ENCODE data around the gene PPP1R11.

The PPP1R11 gene

DNA sequence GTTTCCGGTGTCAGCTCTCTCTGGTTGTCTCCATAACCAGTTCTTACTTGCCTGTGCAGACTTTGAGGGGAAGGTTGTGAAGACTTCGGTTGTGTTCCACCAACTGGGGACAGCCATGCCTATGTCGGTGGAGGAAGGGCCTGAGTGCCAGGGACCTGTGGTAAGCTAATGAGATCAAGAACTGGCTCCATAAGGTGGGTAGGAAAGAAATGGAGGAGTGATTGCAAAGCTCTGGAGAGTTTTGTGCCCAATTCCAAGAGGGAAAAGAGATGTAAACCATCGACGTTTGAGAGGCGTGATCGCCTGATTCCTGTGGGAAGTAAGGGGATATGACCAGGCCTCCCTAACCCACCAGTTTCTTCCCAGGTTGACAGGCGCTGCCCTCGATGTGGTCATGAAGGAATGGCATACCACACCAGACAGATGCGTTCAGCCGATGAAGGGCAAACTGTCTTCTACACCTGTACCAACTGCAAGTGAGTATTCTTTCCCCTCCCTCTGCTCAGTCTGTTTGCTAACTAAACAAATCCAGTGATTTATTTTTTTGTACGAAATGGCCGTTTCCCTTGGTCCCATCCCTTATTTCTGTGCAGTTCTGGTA is 5.0 kb upstream of the PPP1R11 start:
- no peak for DNase-seq (ENCODE audit: low read depth, low spot score)
- TF ChIP-seq ZNF274 (IDR thresholded peaks at IDR 0.05; ENCODE audit: low read depth, low read length) (no peak), YY1 (IDR thresholded peaks at IDR 0.05; ENCODE audit: insufficient read depth, insufficient read length) (no peak), SUZ12 (IDR thresholded peaks at IDR 0.05; ENCODE audit: extremely low read depth, insufficient read depth, insufficient read length) (no peak)
- no peaks in the 10 kb centered on the region for H3K27me3 ChIP-seq (ENCODE audit: insufficient read depth, insufficient read length)
- H3K9ac ChIP-seq (ENCODE audit: insufficient read length, low read depth), result peak overlapping the region; percentile 75
- peaks cover 26% of the 10 kb centered on the region for H3K36me3 ChIP-seq (ENCODE audit: insufficient read depth, insufficient read length, low read length)
- H3K4me3 ChIP-seq (ENCODE audit: insufficient read length, low read depth), result peak overlapping the region; percentile 73
- no peaks in the 10 kb centered on the region for H3K4me1 ChIP-seq (ENCODE audit: insufficient read depth, insufficient read length)
- no peaks in the 10 kb centered on the region for H3K9me3 ChIP-seq (ENCODE audit: insufficient read depth, low read length)

DNA sequence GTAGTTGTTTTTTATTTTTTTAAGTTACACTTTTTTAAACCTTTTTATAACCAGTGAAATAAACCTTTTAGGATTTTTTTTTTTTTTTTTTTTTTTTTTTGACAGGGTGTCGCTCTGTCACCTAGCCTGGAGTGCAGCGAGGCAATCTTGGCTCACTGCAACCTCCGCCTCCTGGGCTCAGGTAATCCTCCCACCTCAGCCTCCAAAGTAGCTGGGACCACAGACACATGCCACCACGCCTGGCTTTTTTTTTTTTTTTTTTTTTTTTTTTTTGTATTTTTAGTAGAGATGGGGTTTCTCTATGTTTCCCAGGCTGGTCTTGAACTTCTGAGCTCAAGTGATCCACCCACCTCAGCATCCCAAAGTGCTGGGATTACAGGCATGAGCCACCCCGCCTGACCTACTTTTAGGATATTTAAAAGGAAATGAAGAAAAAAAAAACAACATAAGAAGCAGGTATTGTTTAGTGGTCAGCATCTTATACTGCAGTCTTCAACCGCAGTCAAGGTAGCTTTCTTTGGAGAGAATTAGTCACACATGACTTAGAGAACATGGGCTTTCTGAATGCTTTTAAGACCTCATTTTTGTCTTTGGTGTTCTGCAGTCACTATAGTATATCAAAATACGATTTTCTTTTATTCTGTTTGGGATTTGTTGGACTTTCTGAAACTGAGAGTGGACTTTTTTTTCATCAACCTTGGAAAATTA is 4.4 kb upstream of the PPP1R11 start:
- H3K36me3 ChIP-seq (ENCODE audit: insufficient read depth, insufficient read length, low read length), result peaks cover 19% of the 10 kb centered on the region
- H3K9ac ChIP-seq (ENCODE audit: insufficient read length, low read depth), result no peak overlapping the region
- TF ChIP-seq ZNF274 (IDR thresholded peaks at IDR 0.05; ENCODE audit: low read depth, low read length) (no peak), SUZ12 (IDR thresholded peaks at IDR 0.05; ENCODE audit: extremely low read depth, insufficient read depth, insufficient read length) (no peak), YY1 (IDR thresholded peaks at IDR 0.05; ENCODE audit: insufficient read depth, insufficient read length) (no peak)
- no peaks in the 10 kb centered on the region for H3K9me3 ChIP-seq (ENCODE audit: insufficient read depth, low read length)
- no peaks in the 10 kb centered on the region for H3K4me1 ChIP-seq (ENCODE audit: insufficient read depth, insufficient read length)
- H3K4me3 ChIP-seq (ENCODE audit: insufficient read length, low read depth), result no peak overlapping the region
- no peaks in the 10 kb centered on the region for H3K27me3 ChIP-seq (ENCODE audit: insufficient read depth, insufficient read length)
- no peak for DNase-seq (ENCODE audit: low read depth, low spot score)

DNA sequence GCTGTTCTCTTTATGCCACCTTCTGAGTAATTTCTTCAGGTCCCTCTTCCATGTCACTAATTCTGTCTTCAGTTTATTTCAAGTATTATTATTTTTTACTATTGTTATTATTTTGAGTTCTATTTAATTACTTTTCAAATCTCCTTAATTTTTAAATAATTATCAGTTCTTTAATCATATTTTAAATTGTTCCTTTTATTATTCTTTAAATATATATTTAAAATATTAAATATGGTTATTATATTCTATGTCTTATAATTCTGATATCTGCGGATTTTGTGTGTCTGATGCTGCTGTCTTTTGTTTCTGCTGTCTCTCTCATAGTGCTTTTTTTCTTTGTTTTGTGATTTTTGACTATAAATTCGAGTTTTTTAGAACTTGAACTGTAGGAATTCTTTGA is 3.7 kb upstream of the PPP1R11 start:
- Histone ChIP-seq H3K4me1 (ENCODE audit: insufficient read depth, insufficient read length) (no peaks in the 10 kb centered on the region), H3K4me3 (ENCODE audit: insufficient read length, low read depth) (no peak overlapping the region), H3K9ac (ENCODE audit: insufficient read length, low read depth) (no peak overlapping the region), H3K9me3 (ENCODE audit: insufficient read depth, low read length) (no peaks in the 10 kb centered on the region), H3K36me3 (ENCODE audit: insufficient read depth, insufficient read length, low read length) (peaks cover 13% of the 10 kb centered on the region), H3K27me3 (ENCODE audit: insufficient read depth, insufficient read length) (no peaks in the 10 kb centered on the region)
- DNase-seq (ENCODE audit: low read depth, low spot score), result no peak
- TF ChIP-seq ZNF274 (IDR thresholded peaks at IDR 0.05; ENCODE audit: low read depth, low read length), result no peak
- TF ChIP-seq YY1 (IDR thresholded peaks at IDR 0.05; ENCODE audit: insufficient read depth, insufficient read length), result no peak
- no peak for TF ChIP-seq SUZ12 (IDR thresholded peaks at IDR 0.05; ENCODE audit: extremely low read depth, insufficient read depth, insufficient read length)

DNA sequence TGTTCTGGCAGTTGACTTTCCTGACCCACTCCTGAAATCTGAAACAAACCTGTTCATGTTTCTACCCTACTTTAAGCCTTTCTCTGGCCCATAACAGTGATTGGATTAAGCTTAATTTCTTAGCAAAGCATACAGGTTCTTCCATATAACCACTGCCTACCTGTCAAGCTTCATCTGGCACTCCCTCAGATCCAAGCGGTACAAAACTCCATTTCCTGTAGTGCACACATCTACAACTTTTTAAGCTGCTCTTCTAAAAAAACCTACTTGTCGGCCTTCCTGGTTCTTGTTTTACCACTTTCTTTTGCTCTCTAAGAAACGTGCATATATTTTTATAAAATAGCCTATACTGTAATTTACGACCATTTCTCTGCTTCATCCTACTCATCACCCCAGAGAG is 916 bp upstream of the PPP1R11 start:
- DNase-seq (ENCODE audit: low read depth, low spot score), result no peak
- Histone ChIP-seq H3K4me1 (ENCODE audit: insufficient read depth, insufficient read length) (no peaks in the 10 kb centered on the region), H3K4me3 (ENCODE audit: insufficient read length, low read depth) (peak overlapping the region; percentile 59), H3K9me3 (ENCODE audit: insufficient read depth, low read length) (no peaks in the 10 kb centered on the region), H3K27me3 (ENCODE audit: insufficient read depth, insufficient read length) (no peaks in the 10 kb centered on the region), H3K36me3 (ENCODE audit: insufficient read depth, insufficient read length, low read length) (peaks cover 25% of the 10 kb centered on the region), H3K9ac (ENCODE audit: insufficient read length, low read depth) (peak overlapping the region; percentile 83)
- no peak for TF ChIP-seq SUZ12 (IDR thresholded peaks at IDR 0.05; ENCODE audit: extremely low read depth, insufficient read depth, insufficient read length)
- TF ChIP-seq YY1 (IDR thresholded peaks at IDR 0.05; ENCODE audit: insufficient read depth, insufficient read length), result no peak
- no peak for TF ChIP-seq ZNF274 (IDR thresholded peaks at IDR 0.05; ENCODE audit: low read depth, low read length)

DNA sequence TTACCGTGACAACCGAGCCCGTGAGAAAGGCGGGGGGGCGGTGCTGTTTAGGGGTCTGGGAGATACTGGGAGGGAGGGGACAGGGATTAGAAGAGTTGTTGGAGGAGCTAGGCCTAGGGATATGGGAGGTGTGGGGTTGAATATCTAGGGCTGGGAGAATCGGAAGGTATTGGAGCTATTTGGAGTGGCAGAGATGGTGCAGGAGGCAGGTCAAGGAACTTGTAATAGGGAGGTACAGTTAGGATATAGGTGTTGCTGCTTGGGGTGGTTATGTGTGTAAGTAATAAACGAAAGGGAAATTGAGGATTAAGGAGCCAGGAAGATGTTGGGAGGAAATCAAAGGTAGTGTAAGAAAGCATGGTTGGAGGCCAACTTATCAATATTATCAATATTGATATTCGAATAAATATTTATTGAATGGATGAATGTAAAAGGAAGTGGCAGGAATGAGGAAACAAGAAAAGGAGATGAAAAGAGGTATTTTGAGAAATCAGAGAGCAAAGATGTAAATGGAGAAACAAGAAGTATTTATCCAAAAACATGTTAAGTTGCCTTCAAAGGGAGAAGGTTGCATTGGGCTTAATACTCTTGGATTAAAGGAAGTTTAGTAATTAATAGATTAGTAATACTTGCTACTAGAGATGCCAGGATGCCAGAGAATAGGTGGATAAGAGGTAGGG is 602 bp downstream of the PPP1R11 start:
- Histone ChIP-seq H3K9me3 (ENCODE audit: insufficient read depth, low read length) (no peaks in the 10 kb centered on the region), H3K4me3 (ENCODE audit: insufficient read length, low read depth) (peak overlapping the region; percentile 68), H3K27me3 (ENCODE audit: insufficient read depth, insufficient read length) (peaks cover 4% of the 10 kb centered on the region), H3K4me1 (ENCODE audit: insufficient read depth, insufficient read length) (peaks cover 2% of the 10 kb centered on the region), H3K36me3 (ENCODE audit: insufficient read depth, insufficient read length, low read length) (peaks cover 25% of the 10 kb centered on the region), H3K9ac (ENCODE audit: insufficient read length, low read depth) (peak overlapping the region; percentile 74)
- peak; percentile 68 for DNase-seq (ENCODE audit: low read depth, low spot score)
- TF ChIP-seq YY1 (IDR thresholded peaks at IDR 0.05; ENCODE audit: insufficient read depth, insufficient read length) (no peak), SUZ12 (IDR thresholded peaks at IDR 0.05; ENCODE audit: extremely low read depth, insufficient read depth, insufficient read length) (no peak), ZNF274 (IDR thresholded peaks at IDR 0.05; ENCODE audit: low read depth, low read length) (no peak)

DNA sequence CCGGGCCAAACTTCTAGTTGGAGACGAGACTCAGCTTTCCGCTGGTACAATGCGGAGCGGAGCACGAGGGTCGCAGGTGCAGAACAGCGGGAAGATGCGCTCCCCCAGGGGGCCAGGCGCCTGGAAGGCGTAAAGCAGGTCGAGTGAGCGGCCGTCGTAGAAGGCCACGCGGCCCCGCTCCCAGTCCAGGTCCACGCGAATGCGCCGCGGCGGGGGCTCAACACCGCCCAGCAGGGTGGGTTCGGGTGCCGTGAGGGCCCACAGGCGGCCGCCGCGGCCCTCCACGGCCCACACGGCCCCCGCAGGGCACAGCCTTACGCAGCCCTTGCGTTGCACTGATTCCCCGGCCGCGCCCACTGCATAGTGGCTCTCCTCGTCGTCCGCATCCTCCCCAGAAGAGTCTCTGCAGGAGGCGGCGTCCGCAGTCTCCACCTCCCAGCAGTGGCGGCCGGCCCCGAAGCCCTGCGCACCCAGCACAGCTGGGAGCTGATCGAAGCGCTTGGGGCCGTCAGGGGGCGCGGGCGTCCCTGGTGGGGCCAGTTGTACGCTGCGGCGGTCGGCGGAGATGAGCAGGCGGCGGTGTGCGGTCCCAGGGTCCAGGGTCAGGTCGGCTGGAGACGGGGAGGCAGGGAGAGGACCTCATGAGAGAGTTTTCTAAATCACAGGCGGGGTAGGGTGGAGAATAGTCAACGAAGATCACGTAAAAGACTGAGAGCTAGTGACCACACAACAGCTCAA is 4.3 kb downstream of the PPP1R11 start:
- TF ChIP-seq ZNF274 (IDR thresholded peaks at IDR 0.05; ENCODE audit: low read depth, low read length) (no peak), SUZ12 (IDR thresholded peaks at IDR 0.05; ENCODE audit: extremely low read depth, insufficient read depth, insufficient read length) (no peak), YY1 (IDR thresholded peaks at IDR 0.05; ENCODE audit: insufficient read depth, insufficient read length) (no peak)
- no peaks in the 10 kb centered on the region for H3K9me3 ChIP-seq (ENCODE audit: insufficient read depth, low read length)
- H3K4me1 ChIP-seq (ENCODE audit: insufficient read depth, insufficient read length), result peaks cover 13% of the 10 kb centered on the region
- peaks cover 24% of the 10 kb centered on the region for H3K27me3 ChIP-seq (ENCODE audit: insufficient read depth, insufficient read length)
- no peak for DNase-seq (ENCODE audit: low read depth, low spot score)
- no peak overlapping the region for H3K9ac ChIP-seq (ENCODE audit: insufficient read length, low read depth)
- H3K36me3 ChIP-seq (ENCODE audit: insufficient read depth, insufficient read length, low read length), result peaks cover 14% of the 10 kb centered on the region
- H3K4me3 ChIP-seq (ENCODE audit: insufficient read length, low read depth), result no peak overlapping the region
